BE2C (cell line): Measurements from ENCODE around the gene FNBP1L.

Source experiments
- DNase-seq: peaks from one replicate; pipeline ENCODE4 v3.0.0-alpha.2; 2020
- H3K27me3 ChIP-seq: fragments of 250-450 bp; sonication (Bioruptor Pico); 2 replicates; pipeline ENCODE4 v1.5.1; 2020; ENCODE audit warnings: mild to moderate bottlenecking
- H3K36me3 ChIP-seq: fragments of 250-450 bp; sonication (Bioruptor Pico); 2 replicates; pipeline ENCODE4 v1.5.1; 2020; ENCODE audit warnings: mild to moderate bottlenecking
- H3K4me1 ChIP-seq: fragments of 250-450 bp; sonication (Bioruptor Pico); 2 replicates; pipeline ENCODE4 v1.5.1; 2020
- H3K4me3 ChIP-seq: 2 replicates; pipeline ENCODE4 v1.5.1; 2011; ENCODE audit warnings: low read depth, low read length
- H3K9me3 ChIP-seq: fragments of 250-450 bp; sonication (Bioruptor Pico); 2 replicates; pipeline ENCODE4 v1.5.1; 2020
- CTCF ChIP-seq: IDR thresholded peaks from 2 replicates; pipeline ENCODE4 v1.5.1; 2012; ENCODE audit warnings: mild to moderate bottlenecking, low read depth, low read length

FNBP1L gene

GRCh38 chr1:93575621-93576284, 127.8 kb downstream of the FNBP1L start:
- H3K4me1 ChIP-seq: peaks cover 5% of the 10 kb centered on the region; the same call in 1 of the 2 replicates
- no peaks in the 10 kb centered on the region for H3K9me3 ChIP-seq
- no peak for DNase-seq
- H3K36me3 ChIP-seq: peaks cover 22% of the 10 kb centered on the region
- no peak overlapping the region for H3K4me3 ChIP-seq
- no peaks in the 10 kb centered on the region for H3K27me3 ChIP-seq
- TF ChIP-seq CTCF: no peak

GRCh38 chr1:93576346-93576745, 128.4 kb downstream of the FNBP1L start:
- H3K4me3 ChIP-seq: no peak overlapping the region
- H3K4me1 ChIP-seq: peaks cover 5% of the 10 kb centered on the region; the same call in 1 of the 2 replicates
- peaks cover 26% of the 10 kb centered on the region for H3K36me3 ChIP-seq
- H3K9me3 ChIP-seq: no peaks in the 10 kb centered on the region
- H3K27me3 ChIP-seq: no peaks in the 10 kb centered on the region
- no peak for DNase-seq
- TF ChIP-seq CTCF: no peak

GRCh38 chr1:93576746-93577145, 128.8 kb downstream of the FNBP1L start:
- Histone ChIP-seq H3K4me3 (no peak overlapping the region), H3K9me3 (no peaks in the 10 kb centered on the region), H3K4me1 (peaks cover 5% of the 10 kb centered on the region; the same call in 1 of the 2 replicates), H3K36me3 (peaks cover 29% of the 10 kb centered on the region), H3K27me3 (no peaks in the 10 kb centered on the region)
- no peak for DNase-seq
- TF ChIP-seq CTCF: no peak

GRCh38 chr1:93577536-93578432, 129.9 kb downstream of the FNBP1L start:
- peaks cover 31% of the 10 kb centered on the region for H3K36me3 ChIP-seq
- H3K4me3 ChIP-seq: no peak overlapping the region
- peaks cover 5% of the 10 kb centered on the region; the same call in 1 of the 2 replicates for H3K4me1 ChIP-seq
- no peaks in the 10 kb centered on the region for H3K9me3 ChIP-seq
- no peaks in the 10 kb centered on the region for H3K27me3 ChIP-seq
- no peak for DNase-seq
- no peak for TF ChIP-seq CTCF

GRCh38 chr1:93578433-93578830, 130.5 kb downstream of the FNBP1L start:
- no peaks in the 10 kb centered on the region for H3K9me3 ChIP-seq
- H3K4me3 ChIP-seq: no peak overlapping the region
- no peak for TF ChIP-seq CTCF
- peaks cover 5% of the 10 kb centered on the region; the same call in 1 of the 2 replicates for H3K4me1 ChIP-seq
- peaks cover 33% of the 10 kb centered on the region for H3K36me3 ChIP-seq
- no peak for DNase-seq
- no peaks in the 10 kb centered on the region for H3K27me3 ChIP-seq
